PC-3 (cell line): ENCODE results near the gene TADA2A.

Experiments used
- EZH2 ChIP-seq: fragments of 300-600 bp; sonication (generic); IDR thresholded peaks from one replicate; pipeline ENCODE4 v1.6.1; 2017; ENCODE audit warnings: antibody characterized with exemption, mild to moderate bottlenecking, low read length; ENCODE audit not compliant: unreplicated experiment
- EZH2phosphoT487 ChIP-seq: fragments of 300-600 bp; sonication (generic); IDR thresholded peaks from 2 replicates; pipeline ENCODE4 v1.6.1; 2018; ENCODE audit warnings: mild to moderate bottlenecking, antibody characterized with exemption, low read length, borderline replicate concordance
- TF ChIP-seq, protein P1 (sequence below): fragments of 300-600 bp; sonication (generic); conservative IDR thresholded peaks from 2 replicates; pipeline ENCODE4 v1.5.1; 2017; ENCODE audit warnings: antibody characterized with exemption, low read depth, mild to moderate bottlenecking, low read length

DNA sequence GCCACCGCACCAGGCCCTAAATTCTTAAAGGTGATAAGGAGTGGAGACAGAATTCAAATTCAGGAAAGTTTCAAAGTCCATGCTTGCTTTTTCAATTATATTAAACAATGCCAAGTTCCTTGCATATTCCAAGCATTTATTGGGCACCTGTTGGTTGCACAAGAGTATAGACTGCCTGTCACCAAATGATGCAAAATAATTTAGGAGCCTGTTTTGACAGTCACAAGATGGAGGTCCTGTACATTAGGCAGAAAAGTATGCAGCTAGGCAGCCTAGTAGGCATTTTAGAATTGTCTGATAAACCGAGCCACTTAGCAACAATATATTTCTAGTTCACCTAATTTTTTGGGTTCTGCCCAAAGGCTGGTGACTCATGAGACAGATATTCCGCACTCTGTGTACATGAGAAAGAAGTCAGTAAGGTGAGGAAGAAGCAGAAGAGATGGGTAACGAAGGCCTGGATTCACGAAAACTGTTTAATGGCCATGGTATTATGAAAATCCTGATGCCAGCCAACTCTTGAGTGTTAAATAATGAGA lies 7.4 kb upstream of the TADA2A start:
- TF ChIP-seq, protein P1, sequence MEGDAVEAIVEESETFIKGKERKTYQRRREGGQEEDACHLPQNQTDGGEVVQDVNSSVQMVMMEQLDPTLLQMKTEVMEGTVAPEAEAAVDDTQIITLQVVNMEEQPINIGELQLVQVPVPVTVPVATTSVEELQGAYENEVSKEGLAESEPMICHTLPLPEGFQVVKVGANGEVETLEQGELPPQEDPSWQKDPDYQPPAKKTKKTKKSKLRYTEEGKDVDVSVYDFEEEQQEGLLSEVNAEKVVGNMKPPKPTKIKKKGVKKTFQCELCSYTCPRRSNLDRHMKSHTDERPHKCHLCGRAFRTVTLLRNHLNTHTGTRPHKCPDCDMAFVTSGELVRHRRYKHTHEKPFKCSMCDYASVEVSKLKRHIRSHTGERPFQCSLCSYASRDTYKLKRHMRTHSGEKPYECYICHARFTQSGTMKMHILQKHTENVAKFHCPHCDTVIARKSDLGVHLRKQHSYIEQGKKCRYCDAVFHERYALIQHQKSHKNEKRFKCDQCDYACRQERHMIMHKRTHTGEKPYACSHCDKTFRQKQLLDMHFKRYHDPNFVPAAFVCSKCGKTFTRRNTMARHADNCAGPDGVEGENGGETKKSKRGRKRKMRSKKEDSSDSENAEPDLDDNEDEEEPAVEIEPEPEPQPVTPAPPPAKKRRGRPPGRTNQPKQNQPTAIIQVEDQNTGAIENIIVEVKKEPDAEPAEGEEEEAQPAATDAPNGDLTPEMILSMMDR: no peak
- TF ChIP-seq EZH2 (no peak), EZH2phosphoT487 (no peak)
